Testis (tissue), 2 donors: Measurements from ENCODE around the gene PPP4R3B.

Experiments
- POLR2A ChIP-seq: fragments of 450-650 bp; IDR thresholded peaks from one replicate; pipeline ENCODE4 v1.6.1; 2017; ENCODE audit warnings: antibody characterized with exemption, mild to moderate bottlenecking, moderate library complexity
- TF ChIP-seq, protein P1 (sequence below), 3 experiments: fragments of 450-650 bp in 2 of 3; fragments of 200-600 bp in 1 of 3; sonication (generic) in 1 of 3; IDR thresholded peaks; one replicate each; pipeline ENCODE4 v1.5.1; 2016 to 2019; ENCODE audit warnings: antibody characterized with exemption in 3 of 3, mild to moderate bottlenecking in 2 of 3, moderate library complexity in 1 of 3

DNA sequence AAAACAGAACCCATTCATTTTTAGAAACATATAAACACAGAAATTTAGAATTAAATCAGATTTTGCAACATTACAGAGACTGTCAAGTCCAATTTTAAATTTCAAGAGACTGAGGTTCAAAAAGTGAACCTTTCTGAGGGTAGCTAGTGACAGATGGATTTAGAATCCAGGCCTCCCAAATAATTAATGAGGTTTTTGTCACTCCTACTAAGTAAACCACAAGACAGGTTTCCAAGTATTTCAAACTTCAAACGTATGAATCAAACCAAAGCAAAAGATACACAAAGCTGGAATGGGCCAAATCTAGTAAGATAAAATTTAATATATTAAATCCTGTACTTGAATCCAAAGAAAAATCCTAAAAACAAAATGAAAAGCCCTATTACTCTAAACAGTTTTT is 25.3 kb downstream of the PPP4R3B start:
- TF ChIP-seq, protein P1, sequence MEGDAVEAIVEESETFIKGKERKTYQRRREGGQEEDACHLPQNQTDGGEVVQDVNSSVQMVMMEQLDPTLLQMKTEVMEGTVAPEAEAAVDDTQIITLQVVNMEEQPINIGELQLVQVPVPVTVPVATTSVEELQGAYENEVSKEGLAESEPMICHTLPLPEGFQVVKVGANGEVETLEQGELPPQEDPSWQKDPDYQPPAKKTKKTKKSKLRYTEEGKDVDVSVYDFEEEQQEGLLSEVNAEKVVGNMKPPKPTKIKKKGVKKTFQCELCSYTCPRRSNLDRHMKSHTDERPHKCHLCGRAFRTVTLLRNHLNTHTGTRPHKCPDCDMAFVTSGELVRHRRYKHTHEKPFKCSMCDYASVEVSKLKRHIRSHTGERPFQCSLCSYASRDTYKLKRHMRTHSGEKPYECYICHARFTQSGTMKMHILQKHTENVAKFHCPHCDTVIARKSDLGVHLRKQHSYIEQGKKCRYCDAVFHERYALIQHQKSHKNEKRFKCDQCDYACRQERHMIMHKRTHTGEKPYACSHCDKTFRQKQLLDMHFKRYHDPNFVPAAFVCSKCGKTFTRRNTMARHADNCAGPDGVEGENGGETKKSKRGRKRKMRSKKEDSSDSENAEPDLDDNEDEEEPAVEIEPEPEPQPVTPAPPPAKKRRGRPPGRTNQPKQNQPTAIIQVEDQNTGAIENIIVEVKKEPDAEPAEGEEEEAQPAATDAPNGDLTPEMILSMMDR (IDR thresholded peaks at IDR 0.05): no peak
- no peak for TF ChIP-seq POLR2A
